Retinal pigment epithelial cell (primary cell): ENCODE measurements around the gene SPTBN5.

Experiments used
- DNase-seq: peaks from one replicate; pipeline ENCODE4 v3.0.0-alpha.2; 2010; ENCODE audit warnings: low read depth
- H3K4me3 ChIP-seq: 2 replicates; pipeline ENCODE4 v1.5.1; 2011; ENCODE audit warnings: mild to moderate bottlenecking, low read length, control low read depth, moderate library complexity
- TF ChIP-seq, protein P1 (sequence below): conservative IDR thresholded peaks from 2 replicates; pipeline ENCODE4 v1.5.1; 2011; ENCODE audit warnings: low read depth, low read length, control low read depth, inconsistent platforms

SPTBN5 gene

GRCh38 chr15:41828807-41829141 is 65.1 kb downstream of the SPTBN5 start:
- no peak for DNase-seq
- H3K4me3 ChIP-seq, result peak overlapping the region; percentile 86
- TF ChIP-seq, protein P1, sequence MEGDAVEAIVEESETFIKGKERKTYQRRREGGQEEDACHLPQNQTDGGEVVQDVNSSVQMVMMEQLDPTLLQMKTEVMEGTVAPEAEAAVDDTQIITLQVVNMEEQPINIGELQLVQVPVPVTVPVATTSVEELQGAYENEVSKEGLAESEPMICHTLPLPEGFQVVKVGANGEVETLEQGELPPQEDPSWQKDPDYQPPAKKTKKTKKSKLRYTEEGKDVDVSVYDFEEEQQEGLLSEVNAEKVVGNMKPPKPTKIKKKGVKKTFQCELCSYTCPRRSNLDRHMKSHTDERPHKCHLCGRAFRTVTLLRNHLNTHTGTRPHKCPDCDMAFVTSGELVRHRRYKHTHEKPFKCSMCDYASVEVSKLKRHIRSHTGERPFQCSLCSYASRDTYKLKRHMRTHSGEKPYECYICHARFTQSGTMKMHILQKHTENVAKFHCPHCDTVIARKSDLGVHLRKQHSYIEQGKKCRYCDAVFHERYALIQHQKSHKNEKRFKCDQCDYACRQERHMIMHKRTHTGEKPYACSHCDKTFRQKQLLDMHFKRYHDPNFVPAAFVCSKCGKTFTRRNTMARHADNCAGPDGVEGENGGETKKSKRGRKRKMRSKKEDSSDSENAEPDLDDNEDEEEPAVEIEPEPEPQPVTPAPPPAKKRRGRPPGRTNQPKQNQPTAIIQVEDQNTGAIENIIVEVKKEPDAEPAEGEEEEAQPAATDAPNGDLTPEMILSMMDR, result no peak

DNA sequence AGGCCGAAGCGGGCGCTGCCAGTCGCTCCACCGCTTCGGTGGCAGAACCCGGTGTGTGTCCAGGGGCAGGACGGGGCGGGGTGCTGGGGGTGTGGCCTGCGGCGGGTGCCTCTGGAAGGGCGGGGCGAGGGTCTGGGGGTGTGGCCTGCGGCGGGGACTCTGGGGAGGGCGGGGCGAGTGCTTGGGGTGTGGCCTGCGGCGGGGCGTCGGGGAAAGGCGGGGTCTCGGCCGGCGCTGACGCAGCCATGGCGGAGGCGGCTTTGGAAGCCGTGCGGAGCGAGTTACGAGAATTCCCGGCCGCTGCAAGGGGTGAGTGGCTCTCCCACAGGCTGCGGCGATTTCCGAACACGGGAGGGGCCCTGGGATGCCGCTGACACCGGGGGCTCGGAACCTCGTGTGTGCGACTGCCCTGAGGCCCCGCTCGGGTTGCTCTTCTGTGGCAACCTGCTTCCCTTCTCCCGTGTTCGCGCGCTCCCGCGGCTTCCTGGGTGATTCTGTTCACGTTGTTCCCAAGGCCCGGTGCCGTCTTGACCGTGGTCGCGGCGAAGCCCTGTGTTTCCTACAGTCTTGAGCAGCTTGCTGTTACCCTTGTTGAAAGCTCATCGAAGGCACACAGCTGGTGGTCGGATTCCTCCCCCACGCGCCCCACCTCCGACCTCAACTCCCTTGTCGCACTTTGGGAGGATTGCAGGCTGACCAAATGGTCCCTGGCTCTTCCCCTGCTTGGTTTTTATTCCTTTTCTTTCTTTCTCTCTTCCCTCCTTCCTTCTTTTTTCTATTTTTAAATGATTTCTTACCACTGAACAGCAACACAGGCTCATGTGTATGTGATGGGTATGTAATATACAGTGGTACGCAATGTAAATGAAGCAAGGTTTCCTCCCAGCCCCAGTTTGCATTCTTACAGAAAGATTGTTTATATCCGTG is 65.7 kb downstream of the SPTBN5 start, which contains the start of gene JMJD7:
Gene JMJD7, plus strand, starts transcription at position 213 of the 927 bp plus-strand sequence. Its CDS starts 33 bp downstream, at position 246.
- H3K4me3 ChIP-seq, result peak within 1 kb of the TSS; percentile 86
- TF ChIP-seq, protein P1, result no peak
- DNase-seq, result peak; percentile 40

DNA sequence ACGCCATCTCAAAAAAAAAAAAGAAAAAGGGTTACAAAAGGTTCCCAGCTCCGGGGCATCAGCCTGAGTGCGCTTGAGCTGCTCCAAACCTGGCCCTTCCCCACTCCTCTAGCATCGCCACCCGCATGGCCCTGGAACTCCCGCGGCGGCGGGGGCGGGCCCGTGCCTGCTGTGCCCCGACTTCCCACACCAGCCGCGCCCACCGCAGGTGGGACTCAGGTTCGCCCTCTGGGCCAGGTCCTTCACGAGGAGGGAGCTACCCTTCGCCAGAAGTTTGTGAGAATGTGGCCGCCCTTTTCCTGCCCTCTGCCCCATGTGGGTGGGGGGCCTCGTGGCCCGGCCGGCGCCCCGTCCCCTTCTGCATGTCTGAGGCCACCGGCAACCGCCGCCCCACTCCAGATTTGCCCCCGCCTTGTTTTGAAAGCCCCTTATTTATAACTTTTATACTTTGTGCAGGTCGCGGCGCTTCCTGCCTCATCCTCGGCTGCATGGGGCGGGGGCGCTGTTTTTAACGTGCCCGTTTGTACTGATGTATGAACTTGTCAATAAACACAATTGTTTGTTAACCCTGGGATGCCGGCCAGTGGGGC is 66.5 kb downstream of the SPTBN5 start:
- H3K4me3 ChIP-seq, result peak overlapping the region; percentile 48
- TF ChIP-seq, protein P1, result no peak
- no peak for DNase-seq

GRCh38 chr15:41825572-41826535 is 68.0 kb downstream of the SPTBN5 start:
- TF ChIP-seq, protein P1, result peak; percentile 17
- no peak for DNase-seq
- H3K4me3 ChIP-seq, result no peak overlapping the region

DNA sequence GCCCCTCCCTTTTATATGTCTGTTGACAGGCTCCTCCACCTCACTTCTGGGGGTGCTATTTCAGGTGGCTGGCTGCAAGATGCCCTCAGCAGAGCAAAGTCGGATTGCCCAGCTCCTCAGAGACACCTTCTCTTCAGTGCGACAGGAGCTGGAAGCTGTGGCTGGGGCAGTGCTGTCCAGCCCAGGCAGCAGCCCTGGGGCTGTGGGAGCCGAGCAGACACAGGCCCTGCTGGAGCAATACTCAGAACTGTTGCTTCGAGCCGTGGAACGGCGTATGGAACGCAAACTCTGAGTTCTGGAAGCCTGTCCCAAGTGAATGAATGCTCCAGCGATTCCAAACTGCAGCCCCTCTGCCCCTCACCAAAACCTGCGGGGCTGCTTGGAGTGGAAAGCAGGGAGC is 68.7 kb downstream of the SPTBN5 start:
- no peak for DNase-seq
- no peak overlapping the region for H3K4me3 ChIP-seq
- TF ChIP-seq, protein P1, result no peak

DNA sequence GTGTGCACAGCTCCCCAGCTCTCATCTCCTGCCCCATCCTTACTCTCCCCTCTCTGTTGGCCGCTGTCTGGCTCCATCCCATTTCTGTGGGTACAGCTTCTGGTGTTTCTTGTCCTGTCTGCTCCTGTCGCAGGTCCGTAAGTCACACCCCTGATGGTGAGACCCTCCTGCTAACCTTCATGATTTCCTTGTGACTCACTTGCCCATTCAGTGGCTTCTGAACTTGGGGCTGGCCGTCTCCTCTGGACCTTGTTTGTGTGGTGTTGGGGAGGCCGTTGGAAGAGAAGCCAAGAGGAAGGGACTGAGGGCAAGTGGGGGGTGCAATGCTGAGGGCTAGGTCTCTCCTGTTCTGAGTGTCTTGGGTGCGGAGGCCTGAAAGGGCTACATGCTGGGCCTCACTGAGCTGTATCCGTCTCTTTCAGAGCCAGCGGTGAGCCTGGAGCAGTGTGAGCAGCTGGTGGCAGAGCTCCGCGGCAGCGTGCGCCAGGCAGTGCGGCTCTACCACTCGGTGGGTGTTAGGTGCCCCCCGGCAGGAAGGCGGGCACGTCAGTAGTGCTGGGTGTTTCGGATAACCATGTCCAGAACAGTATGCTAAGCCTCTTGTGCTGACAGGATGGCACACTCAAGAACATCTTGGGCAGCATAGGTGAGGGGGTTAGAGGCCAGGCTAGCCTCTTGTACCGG is 69.6 kb downstream of the SPTBN5 start:
- no peak for DNase-seq
- H3K4me3 ChIP-seq, result no peak overlapping the region
- TF ChIP-seq, protein P1, result no peak
